Measurements from ENCODE around the gene HNRNPF.

- TF ChIP-seq USF2 (IDR thresholded peaks at IDR 0.05; ENCODE audit: low read depth, low read length) (no peak), MAZ (IDR thresholded peaks at IDR 0.05; ENCODE audit: borderline replicate concordance, low read depth, low read length) (no peak), POLR2A (IDR thresholded peaks at IDR 0.05; ENCODE audit: low read depth, low read length) (no peak), CTCF (conservative IDR thresholded peaks at IDR 0.05; ENCODE audit: low read depth, low read length) (no peak), CEBPB (IDR thresholded peaks at IDR 0.05; ENCODE audit: low read depth, low read length) (no peak), BHLHE40 (IDR thresholded peaks at IDR 0.05; ENCODE audit: low read depth, low read length) (no peak), RFX5 (IDR thresholded peaks at IDR 0.05; ENCODE audit: low read depth, low read length) (no peak)
These were observed 22.1 kb upstream of the HNRNPF start for GRCh38 chr10:43430926-43431663.
